HepG2 (cell line): Measurements from ENCODE around the gene KCTD21. TPM values are rescaled to one million over a fixed set of nuclear protein-coding genes. Genes with fewer than 3 reads are reported as not detected.
A peak's percentile ranks its signal among the peaks of the same experiment; 100 is the strongest.

Experiments
- ADNP ChIP-seq: sonication (generic); formaldehyde crosslinking; IDR thresholded peaks from 2 replicates; pipeline ENCODE4 v1.4.0; 2020; ENCODE audit warnings: missing genetic modification reagents
- ARID2 ChIP-seq: sonication (generic); formaldehyde crosslinking; IDR thresholded peaks from 2 replicates; pipeline ENCODE4 v1.8.1; 2022; ENCODE audit warnings: mild to moderate bottlenecking, missing genetic modification reagents, borderline replicate concordance
- HNRNPLL ChIP-seq: fragments of 200-400 bp; formaldehyde crosslinking; IDR thresholded peaks from 2 replicates; pipeline ENCODE4 v1.6.1; 2017; ENCODE audit warnings: mild to moderate bottlenecking, low read depth, low read length; ENCODE audit not compliant: poor library complexity, severe bottlenecking
- JUNB ChIP-seq: sonication (generic); formaldehyde crosslinking; IDR thresholded peaks from 2 replicates; pipeline ENCODE4 v1.8.0; 2022; ENCODE audit warnings: missing genetic modification reagents, mild to moderate bottlenecking, borderline replicate concordance
- NAIF1 ChIP-seq: sonication (generic); formaldehyde crosslinking; IDR thresholded peaks from 2 replicates; pipeline ENCODE4 v1.5.0; 2020; ENCODE audit warnings: mild to moderate bottlenecking, missing genetic modification reagents, borderline replicate concordance
- NFIB ChIP-seq: sonication (generic); formaldehyde crosslinking; IDR thresholded peaks from 2 replicates; pipeline ENCODE4 v1.9.0; 2021; ENCODE audit warnings: missing genetic modification reagents, mild to moderate bottlenecking, borderline replicate concordance
- PRPF4 ChIP-seq: fragments of 200-400 bp; formaldehyde crosslinking; IDR thresholded peaks from 2 replicates; pipeline ENCODE4 v1.6.1; 2016; ENCODE audit warnings: low read length, low read depth; ENCODE audit not compliant: poor library complexity, severe bottlenecking
- RARA ChIP-seq: IDR thresholded peaks from 2 replicates; pipeline ENCODE4 v1.6.1; 2016; ENCODE audit warnings: missing genetic modification reagents, missing compliant biosample characterization
- SATB2 ChIP-seq: sonication (generic); formaldehyde crosslinking; IDR thresholded peaks from 2 replicates; pipeline ENCODE4 v1.5.0; 2020; ENCODE audit warnings: missing genetic modification reagents
- SNAI1 ChIP-seq: sonication (generic); formaldehyde crosslinking; IDR thresholded peaks from 2 replicates; pipeline ENCODE4 v1.5.0; 2020; ENCODE audit warnings: mild to moderate bottlenecking, missing genetic modification reagents, borderline replicate concordance
- SP2 ChIP-seq: sonication (generic); formaldehyde crosslinking; IDR thresholded peaks from 2 replicates; pipeline ENCODE4 v1.5.1; 2020; ENCODE audit warnings: mild to moderate bottlenecking, missing genetic modification reagents
- U2AF1 ChIP-seq: fragments of 200-400 bp; formaldehyde crosslinking; optimal IDR thresholded peaks from 2 replicates; pipeline ENCODE3; 2017; ENCODE audit warnings: mild to moderate bottlenecking, low read depth, low read length
- ZNF24 ChIP-seq: fragments of 450-650 bp; IDR thresholded peaks from 2 replicates; pipeline ENCODE4 v1.6.1; 2017; ENCODE audit warnings: antibody characterized with exemption, mild to moderate bottlenecking
- ZNF430 ChIP-seq: sonication (generic); formaldehyde crosslinking; IDR thresholded peaks from 2 replicates; pipeline ENCODE4 v1.9.0; 2021; ENCODE audit warnings: mild to moderate bottlenecking, missing genetic modification reagents
- ZNF577 ChIP-seq: sonication (generic); formaldehyde crosslinking; IDR thresholded peaks from 2 replicates; pipeline ENCODE4 v1.4.0; 2020; ENCODE audit warnings: mild to moderate bottlenecking, low read depth, missing genetic modification reagents, borderline replicate concordance
- ZNF607 ChIP-seq: sonication (generic); formaldehyde crosslinking; IDR thresholded peaks from 2 replicates; pipeline ENCODE4 v1.5.1; 2020; ENCODE audit warnings: missing genetic modification reagents, mild to moderate bottlenecking, borderline replicate concordance
- ZNF724P ChIP-seq: sonication (generic); formaldehyde crosslinking; IDR thresholded peaks from 2 replicates; pipeline ENCODE4 v1.8.0; 2022; ENCODE audit warnings: missing genetic modification reagents, borderline replicate concordance
- ZNF773 ChIP-seq: sonication (generic); formaldehyde crosslinking; IDR thresholded peaks from 2 replicates; pipeline ENCODE4 v1.4.0; 2020; ENCODE audit warnings: missing genetic modification reagents, borderline replicate concordance
- polyA plus RNA-seq, 8 experiments: library from polyadenylated mRNA; depleted of rRNA in 3 of 8; stranded (reverse) in 7 of 8; unstranded in 1 of 8; fragments of >200 nt; fragmentation: Illumina TruSeq in 4 of 8; extraction: Trizol in 4 of 8; gene quantifications; 2 replicates each; pipeline versions ENCODE4 v1.2.1 to v1.2.3, GENCODE V29; 2011 to 2016; ENCODE audit warnings: low read depth in 4 of 8, missing spikeins in 1 of 8, mixed read lengths in 1 of 8; ENCODE audit not compliant: insufficient read depth in 1 of 8
- total RNA-seq, 5 experiments: library from RNA; depleted of rRNA; stranded (reverse); fragments of >200 nt; fragmentation: Illumina TruSeq; extraction: Trizol; gene quantifications; 2 replicates each; pipeline ENCODE4 v1.2.3, GENCODE V29; 2016; ENCODE audit warnings: low read depth in 1 of 5
- TF ChIP-seq, protein P1 (sequence below): sonication (generic); formaldehyde crosslinking; conservative IDR thresholded peaks from 2 replicates; pipeline ENCODE4 v1.4.0; 2020; ENCODE audit warnings: mild to moderate bottlenecking, missing genetic modification reagents, moderate library complexity
- TF ChIP-seq, protein P2 (sequence below): sonication (generic); formaldehyde crosslinking; IDR thresholded peaks from 2 replicates; pipeline ENCODE4 v1.4.0; 2020; ENCODE audit warnings: mild to moderate bottlenecking, missing genetic modification reagents, borderline replicate concordance
- TF ChIP-seq, protein P3 (sequence below): sonication (generic); formaldehyde crosslinking; IDR thresholded peaks from 2 replicates; pipeline ENCODE4 v1.4.0; 2020; ENCODE audit warnings: mild to moderate bottlenecking, missing genetic modification reagents

Gene KCTD21
- total and polyA plus RNA-seq, 2 of the 13 experiments (the other 11 are each of a cell fraction or from before 2014, with no cell fraction given): 3.1 to 13.5 TPM

DNA sequence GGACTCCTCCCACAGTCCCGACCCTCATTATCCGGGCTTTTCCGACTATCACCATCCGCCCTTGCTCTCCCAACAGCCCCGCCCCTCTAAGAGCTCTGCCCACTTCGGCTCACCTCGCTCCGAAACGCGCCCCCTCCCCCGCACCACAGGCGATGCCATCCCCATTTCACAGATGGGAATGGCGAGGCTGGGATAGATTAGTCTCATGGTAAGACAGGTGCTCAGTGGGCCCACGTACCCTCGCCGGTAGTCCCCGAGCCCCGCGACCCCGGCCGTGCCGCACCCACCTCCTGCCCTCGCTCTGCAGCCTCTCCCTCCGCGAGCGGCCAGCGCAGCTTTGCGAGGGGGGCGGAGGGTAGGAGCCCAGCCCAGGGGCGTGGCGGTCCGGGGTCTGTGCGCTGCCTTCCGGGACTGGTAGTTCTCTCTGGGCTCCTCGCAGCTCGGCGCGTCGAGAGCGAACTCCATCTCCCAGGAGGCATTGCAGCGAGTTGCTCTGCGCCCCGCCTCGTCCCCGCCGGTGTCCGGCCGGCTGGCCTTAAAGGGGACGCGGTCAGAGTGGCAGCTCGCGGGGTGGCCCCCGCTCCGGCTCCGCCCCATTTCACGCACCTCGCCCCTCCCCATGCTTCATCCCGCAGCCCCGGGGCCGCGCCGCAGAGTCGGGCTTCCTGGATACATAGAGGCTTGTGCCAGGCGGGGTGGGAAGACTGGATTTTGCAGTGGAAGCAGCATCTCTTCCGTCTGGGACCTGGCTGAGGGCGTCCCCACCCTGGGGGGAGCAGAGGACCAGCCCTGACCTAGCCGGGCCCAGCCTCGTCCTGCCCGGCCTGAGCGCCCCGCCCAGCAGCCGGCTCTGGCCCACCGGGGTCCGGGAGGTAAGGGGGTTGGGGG is at the start of gene KCTD21, which contains the start of gene USP35 (continued):
- TF ChIP-seq ADNP (peak; percentile 97), HNRNPLL (peak; percentile 90), ZNF724P (CRISPR knock-in tag) (0 out of 2 replicates have a peak, but pooled peaks have one; percentile 66), ZNF577 (no peak), ZNF24 (0 out of 2 replicates have a peak, but pooled peaks have one; percentile 60), ZNF430 (no peak), NFIB (no peak), ZNF773 (CRISPR knock-in tag) (peak; percentile 25; the same call in 1 of the 2 replicates), ARID2 (no peak), PRPF4 (no peak), RARA (CRISPR knock-in tag) (0 out of 2 replicates have a peak, but pooled peaks have one; percentile 4), JUNB (CRISPR knock-in tag) (peak; percentile 49; the same call in 1 of the 2 replicates), NAIF1 (peak; percentile 66; the same call in 1 of the 2 replicates), ZNF607 (CRISPR knock-in tag) (peak; percentile 49; the same call in 1 of the 2 replicates), SATB2 (CRISPR knock-in tag) (no peak), SP2 (CRISPR knock-in tag) (peak; percentile 50), SNAI1 (CRISPR knock-in tag) (peak; percentile 97), U2AF1 (no peak)
- TF ChIP-seq, protein P1, sequence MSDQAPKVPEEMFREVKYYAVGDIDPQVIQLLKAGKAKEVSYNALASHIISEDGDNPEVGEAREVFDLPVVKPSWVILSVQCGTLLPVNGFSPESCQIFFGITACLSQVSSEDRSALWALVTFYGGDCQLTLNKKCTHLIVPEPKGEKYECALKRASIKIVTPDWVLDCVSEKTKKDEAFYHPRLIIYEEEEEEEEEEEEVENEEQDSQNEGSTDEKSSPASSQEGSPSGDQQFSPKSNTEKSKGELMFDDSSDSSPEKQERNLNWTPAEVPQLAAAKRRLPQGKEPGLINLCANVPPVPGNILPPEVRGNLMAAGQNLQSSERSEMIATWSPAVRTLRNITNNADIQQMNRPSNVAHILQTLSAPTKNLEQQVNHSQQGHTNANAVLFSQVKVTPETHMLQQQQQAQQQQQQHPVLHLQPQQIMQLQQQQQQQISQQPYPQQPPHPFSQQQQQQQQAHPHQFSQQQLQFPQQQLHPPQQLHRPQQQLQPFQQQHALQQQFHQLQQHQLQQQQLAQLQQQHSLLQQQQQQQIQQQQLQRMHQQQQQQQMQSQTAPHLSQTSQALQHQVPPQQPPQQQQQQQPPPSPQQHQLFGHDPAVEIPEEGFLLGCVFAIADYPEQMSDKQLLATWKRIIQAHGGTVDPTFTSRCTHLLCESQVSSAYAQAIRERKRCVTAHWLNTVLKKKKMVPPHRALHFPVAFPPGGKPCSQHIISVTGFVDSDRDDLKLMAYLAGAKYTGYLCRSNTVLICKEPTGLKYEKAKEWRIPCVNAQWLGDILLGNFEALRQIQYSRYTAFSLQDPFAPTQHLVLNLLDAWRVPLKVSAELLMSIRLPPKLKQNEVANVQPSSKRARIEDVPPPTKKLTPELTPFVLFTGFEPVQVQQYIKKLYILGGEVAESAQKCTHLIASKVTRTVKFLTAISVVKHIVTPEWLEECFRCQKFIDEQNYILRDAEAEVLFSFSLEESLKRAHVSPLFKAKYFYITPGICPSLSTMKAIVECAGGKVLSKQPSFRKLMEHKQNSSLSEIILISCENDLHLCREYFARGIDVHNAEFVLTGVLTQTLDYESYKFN (CRISPR knock-in tag): peak; percentile 69
- TF ChIP-seq, protein P2, sequence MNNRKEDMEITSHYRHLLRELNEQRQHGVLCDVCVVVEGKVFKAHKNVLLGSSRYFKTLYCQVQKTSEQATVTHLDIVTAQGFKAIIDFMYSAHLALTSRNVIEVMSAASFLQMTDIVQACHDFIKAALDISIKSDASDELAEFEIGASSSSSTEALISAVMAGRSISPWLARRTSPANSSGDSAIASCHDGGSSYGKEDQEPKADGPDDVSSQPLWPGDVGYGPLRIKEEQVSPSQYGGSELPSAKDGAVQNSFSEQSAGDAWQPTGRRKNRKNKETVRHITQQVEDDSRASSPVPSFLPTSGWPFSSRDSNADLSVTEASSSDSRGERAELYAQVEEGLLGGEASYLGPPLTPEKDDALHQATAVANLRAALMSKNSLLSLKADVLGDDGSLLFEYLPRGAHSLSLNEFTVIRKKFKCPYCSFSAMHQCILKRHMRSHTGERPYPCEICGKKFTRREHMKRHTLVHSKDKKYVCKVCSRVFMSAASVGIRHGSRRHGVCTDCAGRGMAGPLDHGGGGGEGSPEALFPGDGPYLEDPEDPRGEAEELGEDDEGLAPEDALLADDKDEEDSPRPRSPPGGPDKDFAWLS: no peak
- TF ChIP-seq, protein P3, sequence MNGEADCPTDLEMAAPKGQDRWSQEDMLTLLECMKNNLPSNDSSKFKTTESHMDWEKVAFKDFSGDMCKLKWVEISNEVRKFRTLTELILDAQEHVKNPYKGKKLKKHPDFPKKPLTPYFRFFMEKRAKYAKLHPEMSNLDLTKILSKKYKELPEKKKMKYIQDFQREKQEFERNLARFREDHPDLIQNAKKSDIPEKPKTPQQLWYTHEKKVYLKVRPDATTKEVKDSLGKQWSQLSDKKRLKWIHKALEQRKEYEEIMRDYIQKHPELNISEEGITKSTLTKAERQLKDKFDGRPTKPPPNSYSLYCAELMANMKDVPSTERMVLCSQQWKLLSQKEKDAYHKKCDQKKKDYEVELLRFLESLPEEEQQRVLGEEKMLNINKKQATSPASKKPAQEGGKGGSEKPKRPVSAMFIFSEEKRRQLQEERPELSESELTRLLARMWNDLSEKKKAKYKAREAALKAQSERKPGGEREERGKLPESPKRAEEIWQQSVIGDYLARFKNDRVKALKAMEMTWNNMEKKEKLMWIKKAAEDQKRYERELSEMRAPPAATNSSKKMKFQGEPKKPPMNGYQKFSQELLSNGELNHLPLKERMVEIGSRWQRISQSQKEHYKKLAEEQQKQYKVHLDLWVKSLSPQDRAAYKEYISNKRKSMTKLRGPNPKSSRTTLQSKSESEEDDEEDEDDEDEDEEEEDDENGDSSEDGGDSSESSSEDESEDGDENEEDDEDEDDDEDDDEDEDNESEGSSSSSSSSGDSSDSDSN (CRISPR knock-in tag): no peak; the same call in 1 of the 2 replicates
